ENCODE measurements around the gene NDEL1. TPM values are rescaled to one million over a fixed set of nuclear protein-coding genes. Genes with fewer than 3 reads are reported as not detected.

NDEL1 gene
- total and polyA plus RNA-seq, 4 donors: 25.2 to 101 (median 55.5) TPM

DNA sequence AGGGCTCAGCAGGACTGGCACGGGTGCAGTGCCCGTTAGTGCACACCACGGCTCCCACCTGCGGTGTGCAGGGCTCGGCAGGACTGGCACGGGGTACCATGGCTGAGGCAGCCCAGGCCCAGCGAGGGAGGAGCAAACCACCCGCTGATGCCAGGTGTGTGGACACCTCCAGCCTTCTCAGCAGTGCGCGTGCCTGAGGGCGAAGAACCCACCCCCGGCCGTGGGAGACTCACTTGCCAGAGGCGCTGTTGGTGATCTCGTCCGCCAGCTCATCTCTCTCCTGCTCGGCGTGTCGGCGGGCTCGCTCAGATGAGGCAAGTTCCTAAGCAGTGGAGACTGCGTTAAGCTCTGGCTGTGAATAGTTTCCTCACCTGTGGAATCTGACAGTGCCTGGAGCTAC is 45.4 kb downstream of the NDEL1 start:
- WGBS, 2 donors: 94 to 98% methylated on average over 17 to 21 of the region's 22 CpGs
- Histone ChIP-seq H3K27me3 (ENCODE audit: control insufficient read depth in 3 of 3, insufficient read depth in 3 of 3, low read length in 2 of 3) (no peaks in the 10 kb centered on the region), H3K4me3 (no peak overlapping the region), H3K36me3 (ENCODE audit: control insufficient read depth in 4 of 4, insufficient read depth in 4 of 4, low read length in 4 of 4) (peaks cover 18 to 92% (median 59%) of the 10 kb centered on the region in 4 donors), H3K4me1 (ENCODE audit: control insufficient read depth in 5 of 5, insufficient read depth in 5 of 5, low read length in 5 of 5) (peaks cover 0 to 10% (median 8%) of the 10 kb centered on the region in 5 donors), H3K27ac (ENCODE audit: low read depth in 1 of 2, low read length in 1 of 2) (no peak overlapping the region), H3K9ac (ENCODE audit: insufficient read depth in 1 of 2, low read length in 2 of 2) (no peak overlapping the region), H3K9me3 (ENCODE audit: control insufficient read depth in 4 of 4, insufficient read depth in 3 of 4, low read length in 3 of 4) (peaks cover 0 to 2% (median 0%) of the 10 kb centered on the region in 4 donors)
- ATAC-seq (ENCODE audit: insufficient read depth, low FRiP score): no peak
- no peak for DNase-seq
- TF ChIP-seq, protein P1, sequence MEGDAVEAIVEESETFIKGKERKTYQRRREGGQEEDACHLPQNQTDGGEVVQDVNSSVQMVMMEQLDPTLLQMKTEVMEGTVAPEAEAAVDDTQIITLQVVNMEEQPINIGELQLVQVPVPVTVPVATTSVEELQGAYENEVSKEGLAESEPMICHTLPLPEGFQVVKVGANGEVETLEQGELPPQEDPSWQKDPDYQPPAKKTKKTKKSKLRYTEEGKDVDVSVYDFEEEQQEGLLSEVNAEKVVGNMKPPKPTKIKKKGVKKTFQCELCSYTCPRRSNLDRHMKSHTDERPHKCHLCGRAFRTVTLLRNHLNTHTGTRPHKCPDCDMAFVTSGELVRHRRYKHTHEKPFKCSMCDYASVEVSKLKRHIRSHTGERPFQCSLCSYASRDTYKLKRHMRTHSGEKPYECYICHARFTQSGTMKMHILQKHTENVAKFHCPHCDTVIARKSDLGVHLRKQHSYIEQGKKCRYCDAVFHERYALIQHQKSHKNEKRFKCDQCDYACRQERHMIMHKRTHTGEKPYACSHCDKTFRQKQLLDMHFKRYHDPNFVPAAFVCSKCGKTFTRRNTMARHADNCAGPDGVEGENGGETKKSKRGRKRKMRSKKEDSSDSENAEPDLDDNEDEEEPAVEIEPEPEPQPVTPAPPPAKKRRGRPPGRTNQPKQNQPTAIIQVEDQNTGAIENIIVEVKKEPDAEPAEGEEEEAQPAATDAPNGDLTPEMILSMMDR (IDR thresholded peaks at IDR 0.05; ENCODE audit: control extremely low read depth, extremely low read depth): no peak

DNA sequence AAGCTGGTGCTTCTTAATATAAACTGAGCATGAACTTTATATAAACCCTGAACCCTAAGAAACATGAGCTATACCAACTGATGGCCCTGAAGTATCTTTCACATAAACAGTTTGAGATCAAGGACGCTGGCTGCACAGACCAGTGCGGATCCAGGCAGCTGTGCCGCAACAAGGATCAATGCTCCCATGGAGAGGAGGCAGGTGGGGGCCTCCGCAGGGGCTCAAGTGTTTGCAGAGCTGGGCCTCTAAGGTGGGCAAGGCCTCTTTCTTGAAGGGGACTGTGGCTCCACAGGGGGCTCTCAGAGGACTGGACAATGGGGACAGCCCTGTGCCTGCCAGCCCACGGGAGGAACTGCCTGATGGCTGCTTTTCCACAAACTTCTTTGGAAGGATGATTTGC is 46.0 kb downstream of the NDEL1 start:
- no peak overlapping the region for H3K9ac ChIP-seq (ENCODE audit: insufficient read depth in 1 of 2, low read length in 2 of 2)
- peaks cover 0 to 2% (median 0%) of the 10 kb centered on the region in 4 donors for H3K9me3 ChIP-seq (ENCODE audit: control insufficient read depth in 4 of 4, insufficient read depth in 3 of 4, low read length in 3 of 4)
- H3K4me3 ChIP-seq: no peak overlapping the region
- H3K27ac ChIP-seq (ENCODE audit: low read depth in 1 of 2, low read length in 1 of 2): no peak overlapping the region
- no peak for DNase-seq
- H3K36me3 ChIP-seq (ENCODE audit: control insufficient read depth in 4 of 4, insufficient read depth in 4 of 4, low read length in 4 of 4): peaks cover 18 to 89% (median 56%) of the 10 kb centered on the region in 4 donors
- H3K4me1 ChIP-seq (ENCODE audit: control insufficient read depth in 5 of 5, insufficient read depth in 5 of 5, low read length in 5 of 5): peaks cover 0 to 10% (median 8%) of the 10 kb centered on the region in 5 donors
- no peak for ATAC-seq (ENCODE audit: insufficient read depth, low FRiP score)
- WGBS, 2 donors: 93 to 95% methylated on average over 5 of the region's 5 CpGs
- H3K27me3 ChIP-seq (ENCODE audit: control insufficient read depth in 3 of 3, insufficient read depth in 3 of 3, low read length in 2 of 3): no peaks in the 10 kb centered on the region
- TF ChIP-seq, protein P1 (IDR thresholded peaks at IDR 0.05; ENCODE audit: control extremely low read depth, extremely low read depth): no peak

DNA sequence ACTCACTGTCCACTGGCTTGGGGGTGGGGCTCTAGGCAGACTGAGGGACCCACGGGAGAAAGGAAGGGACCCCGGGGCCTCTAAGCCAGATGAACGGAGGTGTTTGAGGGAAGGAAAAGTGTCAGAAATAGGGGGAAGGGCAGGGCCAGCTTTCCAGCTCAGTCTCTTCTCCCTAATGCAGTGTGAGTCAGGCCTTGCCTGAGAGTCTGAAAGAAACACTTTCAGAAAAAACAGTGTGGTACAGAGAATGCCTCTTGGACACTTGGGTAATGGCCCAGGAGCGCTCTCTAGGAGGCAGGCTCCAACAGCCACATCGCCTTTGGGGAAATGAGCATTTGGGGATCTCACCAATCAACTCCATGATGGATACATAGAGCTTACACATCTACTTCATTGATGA is 46.9 kb downstream of the NDEL1 start:
- Histone ChIP-seq H3K27ac (ENCODE audit: low read depth in 1 of 2, low read length in 1 of 2) (no peak overlapping the region), H3K4me1 (ENCODE audit: control insufficient read depth in 5 of 5, insufficient read depth in 5 of 5, low read length in 5 of 5) (peaks cover 0 to 10% (median 8%) of the 10 kb centered on the region in 5 donors), H3K4me3 (no peak overlapping the region), H3K36me3 (ENCODE audit: control insufficient read depth in 4 of 4, insufficient read depth in 4 of 4, low read length in 4 of 4) (peaks cover 22 to 89% (median 55%) of the 10 kb centered on the region in 4 donors), H3K9ac (ENCODE audit: insufficient read depth in 1 of 2, low read length in 2 of 2) (no peak overlapping the region), H3K27me3 (ENCODE audit: control insufficient read depth in 3 of 3, insufficient read depth in 3 of 3, low read length in 2 of 3) (no peaks in the 10 kb centered on the region), H3K9me3 (ENCODE audit: control insufficient read depth in 4 of 4, insufficient read depth in 3 of 4, low read length in 3 of 4) (peaks cover 0 to 2% (median under 1%) of the 10 kb centered on the region in 4 donors)
- DNase-seq (no peak), ATAC-seq (ENCODE audit: insufficient read depth, low FRiP score) (no peak)
- TF ChIP-seq, protein P1 (IDR thresholded peaks at IDR 0.05; ENCODE audit: control extremely low read depth, extremely low read depth): no peak
- 84 to 93% methylated on average over 5 of the region's 5 CpGs for WGBS, 2 donors

DNA sequence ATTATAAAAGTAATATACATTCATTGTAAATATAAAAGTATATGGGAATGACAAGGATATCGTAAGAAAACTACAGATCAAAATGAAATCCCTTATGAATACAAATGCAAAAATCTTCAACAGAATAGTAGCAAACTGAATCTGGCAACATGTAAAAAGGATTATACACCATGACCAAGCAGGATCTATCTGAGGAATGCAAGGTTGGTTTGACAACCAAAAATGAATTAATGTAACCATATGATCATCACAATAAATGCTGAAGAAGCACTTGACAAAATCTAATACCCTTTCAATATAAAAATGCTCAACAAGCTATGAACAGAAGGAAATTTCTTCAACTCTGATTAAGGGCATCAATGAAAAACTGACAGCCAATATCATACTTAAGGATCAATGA is 48.8 kb downstream of the NDEL1 start:
- no peak for DNase-seq
- Histone ChIP-seq H3K27ac (ENCODE audit: low read depth in 1 of 2, low read length in 1 of 2) (no peak overlapping the region), H3K27me3 (ENCODE audit: control insufficient read depth in 3 of 3, insufficient read depth in 3 of 3, low read length in 2 of 3) (no peaks in the 10 kb centered on the region), H3K4me1 (ENCODE audit: control insufficient read depth in 5 of 5, insufficient read depth in 5 of 5, low read length in 5 of 5) (peaks cover 0 to 9% (median 8%) of the 10 kb centered on the region in 5 donors), H3K9me3 (ENCODE audit: control insufficient read depth in 4 of 4, insufficient read depth in 3 of 4, low read length in 3 of 4) (peaks cover 0 to 2% (median under 1%) of the 10 kb centered on the region in 4 donors), H3K4me3 (no peak overlapping the region), H3K36me3 (ENCODE audit: control insufficient read depth in 4 of 4, insufficient read depth in 4 of 4, low read length in 4 of 4) (peaks cover 22 to 82% (median 54%) of the 10 kb centered on the region in 4 donors), H3K9ac (ENCODE audit: insufficient read depth in 1 of 2, low read length in 2 of 2) (no peak overlapping the region)
- 100% methylated on average over 1 of the region's 1 CpG for WGBS, 2 donors
- TF ChIP-seq, protein P1 (IDR thresholded peaks at IDR 0.05; ENCODE audit: control extremely low read depth, extremely low read depth): no peak
- ATAC-seq (ENCODE audit: insufficient read depth, low FRiP score): no peak
